GM12878 (cell line): ENCODE measurements around the gene IMMP2L. TPM values are rescaled to one million over a fixed set of nuclear protein-coding genes. Genes with fewer than 3 reads are reported as not detected.

Source experiments
- ATAC-seq: fragments of 200-7000 bp; cut with Tn5 transposase; 3 replicates; pipeline ENCODE4 v1.9.1; 2020; ENCODE audit warnings: mild to moderate bottlenecking, moderate library complexity
- BruUV-seq: library from RNA; stranded (reverse); fragments of 400-500 nt; replicated peaks from 2 replicates; lab custom pipeline; 2021; lab: Mats Ljungman, UMichigan
- CTCF ChIA-PET: fragments of 300-600 bp; sonication (Branson Sonifier 250); formaldehyde crosslinking; extraction: SDS; loops from one replicate; lab custom pipeline; 2021; ENCODE audit warnings: inconsistent platforms; lab: Yijun Ruan, JAX
- POLR2A ChIA-PET: fragments of 350-600 bp; formaldehyde crosslinking; extraction: SDS; loops from one replicate; lab custom pipeline; 2021; ENCODE audit warnings: inconsistent platforms; lab: Charles Lee
- RAD21 ChIA-PET: fragments of 300-600 bp; sonication (Branson Sonifier 250); formaldehyde crosslinking; loops from one replicate; lab custom pipeline; 2023; ENCODE audit warnings: antibody characterized with exemption; ENCODE audit not compliant: unreplicated experiment; lab: Charles Lee
- SMC1A ChIA-PET: fragments of 300-600 bp; sonication (Branson Sonifier 250); formaldehyde crosslinking; loops from one replicate; lab custom pipeline; 2023; ENCODE audit not compliant: unreplicated experiment, uncharacterized antibody; lab: Charles Lee
- DNase-seq: peaks from one replicate; pipeline ENCODE4 v3.0.0-alpha.2; 2011; ENCODE audit warnings: low read depth, low spot score
- FAIRE-seq: peaks from 3 replicates; lab custom pipeline; 2011; peaks lifted over from hg19 to GRCh38; lab: Jason Lieb, UNC
- H2AFZ ChIP-seq: 2 replicates; pipeline ENCODE4 v1.6.0; 2011; ENCODE audit warnings: low read depth, low read length, control low read depth; ENCODE audit not compliant: control insufficient read depth
- H3K27ac ChIP-seq: 2 replicates; pipeline ENCODE4 v1.5.1; 2011; ENCODE audit warnings: control low read depth; ENCODE audit not compliant: control insufficient read depth, insufficient read depth
- H3K27me3 ChIP-seq, 2 experiments: replicated peaks in 1 of 2; 2 replicates each; pipeline versions ENCODE4 v1.6.0 to v1.6.1; 2011; ENCODE audit warnings: low read length in 1 of 2; ENCODE audit not compliant: control insufficient read depth in 2 of 2, insufficient read depth in 2 of 2
- H3K36me3 ChIP-seq, 2 experiments: 2 replicates each; pipeline ENCODE4 v1.5.1; 2011; ENCODE audit warnings: low read length in 1 of 2; ENCODE audit not compliant: control insufficient read depth in 2 of 2, insufficient read depth in 2 of 2
- H3K4me1 ChIP-seq: 2 replicates; pipeline ENCODE4 v1.6.1; 2011; ENCODE audit warnings: mild to moderate bottlenecking, low read length, moderate library complexity, mixed read lengths; ENCODE audit not compliant: control insufficient read depth, insufficient read depth
- H3K4me2 ChIP-seq: 2 replicates; pipeline ENCODE4 v1.6.0; 2011; ENCODE audit warnings: control low read depth; ENCODE audit not compliant: control insufficient read depth, insufficient read depth
- H3K4me3 ChIP-seq: fragments of 200-600 bp; sonication (generic); 2 replicates; pipeline ENCODE4 v1.5.1; 2016
- H3K79me2 ChIP-seq: 2 replicates; pipeline ENCODE4 v1.6.0; 2011; ENCODE audit warnings: low read length; ENCODE audit not compliant: control insufficient read depth, insufficient read depth
- H3K9ac ChIP-seq: 2 replicates; pipeline ENCODE4 v1.8.0; 2011; ENCODE audit warnings: low read length, control low read depth, mixed read lengths; ENCODE audit not compliant: control insufficient read depth, insufficient read depth
- H3K9me3 ChIP-seq: replicated peaks from 3 replicates; pipeline ENCODE4 v1.5.1; 2011; ENCODE audit warnings: mild to moderate bottlenecking, low read length; ENCODE audit not compliant: control insufficient read depth, insufficient read depth
- H4K20me1 ChIP-seq: 2 replicates; pipeline ENCODE4 v1.6.0; 2011; ENCODE audit not compliant: control insufficient read depth, insufficient read depth
- BACH1 ChIP-seq: fragments of 450-650 bp; IDR thresholded peaks from 2 replicates; pipeline ENCODE4 v1.6.1; 2017; ENCODE audit warnings: mild to moderate bottlenecking, borderline replicate concordance
- BCL11A ChIP-seq: IDR thresholded peaks from 2 replicates; pipeline ENCODE4 v1.6.1; 2011; ENCODE audit warnings: low read depth, low read length
- EED ChIP-seq: sonication (generic); IDR thresholded peaks from 2 replicates; pipeline ENCODE4 v1.6.1; 2016; ENCODE audit warnings: antibody characterized with exemption, low read depth
- FOS ChIP-seq: IDR thresholded peaks from 3 replicates; pipeline ENCODE4 v1.6.1; 2011; ENCODE audit warnings: borderline replicate concordance; ENCODE audit not compliant: insufficient read length; ENCODE audit errors: extremely low read depth
- HDAC2 ChIP-seq: fragments of 200-600 bp; sonication (generic); IDR thresholded peaks from 2 replicates; pipeline ENCODE4 v1.6.1; 2017
- NBN ChIP-seq: fragments of 450-650 bp; IDR thresholded peaks from 2 replicates; pipeline ENCODE4 v1.6.1; 2016
- NFYB ChIP-seq: IDR thresholded peaks from 2 replicates; pipeline ENCODE4 v1.6.1; 2011; ENCODE audit warnings: low read depth, mild to moderate bottlenecking, low read length, improper control_type of control experiment, moderate library complexity; ENCODE audit not compliant: insufficient read depth
- SPI1 ChIP-seq: IDR thresholded peaks from 2 replicates; pipeline ENCODE4 v1.6.1; 2011; ENCODE audit warnings: low read depth, mild to moderate bottlenecking, low read length, moderate library complexity, borderline replicate concordance; ENCODE audit not compliant: insufficient read depth
- ZNF24 ChIP-seq: fragments of 450-650 bp; IDR thresholded peaks from 2 replicates; pipeline ENCODE4 v1.6.1; 2017; ENCODE audit warnings: antibody characterized with exemption, mild to moderate bottlenecking
- WGBS: methylation state at CpG from one replicate; pipeline ENCODE4 v1.1.6; 2016; ENCODE audit warnings: low lambda C conversion rate; ENCODE audit not compliant: insufficient replicate concordance, insufficient coverage; ENCODE audit errors: missing lambda C conversion rate; 5-methylcytosine and 5-hydroxymethylcytosine counted together
- in situ Hi-C: fragments of 300-500 bp; cut with MboI; formaldehyde crosslinking; loops from 9 replicates; pipeline ENCODE4 v1.14.3; 2018; ENCODE audit warnings: mixed read lengths
- intact Hi-C: fragments of 100-400 bp; cut with micrococcal nuclease; formaldehyde crosslinking; loops from one replicate; pipeline ENCODE4 v1.14.2; 2022; ENCODE audit not compliant: unreplicated experiment
- polyA plus RNA-seq, 11 experiments: library from polyadenylated mRNA; depleted of rRNA in 4 of 11; unstranded in 6 of 11; stranded (reverse) in 5 of 11; fragments of >200 nt; fragmentation: Nextera tagmentation in 4 of 11; fragmentation: Illumina TruSeq in 1 of 11; extraction: Ambion mirVana in 4 of 11; extraction: Trizol in 1 of 11; gene quantifications; 1 replicate in 1 of 11; 2 replicates in 10 of 11; pipeline versions ENCODE4 v1.2.1 to v1.2.3, GENCODE V29; 2011 to 2016; ENCODE audit warnings: inconsistent platforms in 2 of 11, missing spikeins in 2 of 11, low read depth in 1 of 11
- total RNA-seq, 4 experiments: library from RNA; depleted of rRNA in 3 of 4; stranded (reverse); fragments of >200 nt in 3 of 4; fragmentation: Illumina TruSeq in 1 of 4; extraction: Trizol in 1 of 4; gene quantifications; 2 replicates each; pipeline versions ENCODE4 v1.2.1 to v1.2.3, GENCODE V29; 2013 to 2021
- TF ChIP-seq, protein P1 (sequence below): fragments of 450-650 bp; IDR thresholded peaks from 2 replicates; pipeline ENCODE4 v1.6.1; 2016; ENCODE audit warnings: mild to moderate bottlenecking
- TF ChIP-seq, protein P2 (sequence below): IDR thresholded peaks from 2 replicates; pipeline ENCODE4 v1.6.1; 2012; ENCODE audit warnings: low read depth, low read length, improper control_type of control experiment
- TF ChIP-seq, protein P3 (sequence below): fragments of 450-650 bp; formaldehyde crosslinking; IDR thresholded peaks from 2 replicates; pipeline ENCODE4 v1.5.0; 2022; ENCODE audit warnings: mild to moderate bottlenecking, missing genetic modification characterization
- TF ChIP-seq, protein P4 (sequence below): fragments of 150-350 bp; IDR thresholded peaks from 2 replicates; pipeline ENCODE4 v1.6.1; 2014; ENCODE audit warnings: mild to moderate bottlenecking, low read depth, low read length

Gene IMMP2L
- total and polyA plus RNA-seq, 10 of the 15 experiments (the other 5 are each of a cell fraction or from before 2014, with no cell fraction given), result 12.6 to 46.3 (median 19.6) TPM

DNA sequence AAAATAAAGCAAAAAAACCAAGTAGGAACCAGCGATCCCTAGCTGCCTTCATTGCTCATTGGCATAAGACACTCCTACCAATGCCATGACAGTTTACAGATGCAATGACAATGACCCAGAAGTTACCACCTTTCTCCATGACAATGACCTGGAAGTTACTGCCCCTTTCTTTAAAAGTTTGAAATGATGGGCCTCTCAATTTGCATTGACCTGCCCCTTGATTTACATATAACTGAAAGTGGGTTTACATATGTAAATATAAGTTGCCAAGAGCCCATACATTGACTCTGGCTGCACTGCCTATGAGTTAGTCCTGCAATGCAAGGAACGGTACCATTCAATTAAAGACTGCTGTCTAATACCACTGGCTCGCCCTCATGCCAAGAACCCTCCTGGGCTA is 712.1 kb downstream of the IMMP2L start:
- POLR2A ChIA-PET, result no interaction called here
- no peak overlapping the region for H3K9ac ChIP-seq
- DNase-seq, result no peak
- TF ChIP-seq, protein P1, sequence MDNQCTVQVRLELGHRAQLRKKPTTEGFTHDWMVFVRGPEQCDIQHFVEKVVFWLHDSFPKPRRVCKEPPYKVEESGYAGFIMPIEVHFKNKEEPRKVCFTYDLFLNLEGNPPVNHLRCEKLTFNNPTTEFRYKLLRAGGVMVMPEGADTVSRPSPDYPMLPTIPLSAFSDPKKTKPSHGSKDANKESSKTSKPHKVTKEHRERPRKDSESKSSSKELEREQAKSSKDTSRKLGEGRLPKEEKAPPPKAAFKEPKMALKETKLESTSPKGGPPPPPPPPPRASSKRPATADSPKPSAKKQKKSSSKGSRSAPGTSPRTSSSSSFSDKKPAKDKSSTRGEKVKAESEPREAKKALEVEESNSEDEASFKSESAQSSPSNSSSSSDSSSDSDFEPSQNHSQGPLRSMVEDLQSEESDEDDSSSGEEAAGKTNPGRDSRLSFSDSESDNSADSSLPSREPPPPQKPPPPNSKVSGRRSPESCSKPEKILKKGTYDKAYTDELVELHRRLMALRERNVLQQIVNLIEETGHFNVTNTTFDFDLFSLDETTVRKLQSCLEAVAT, result no peak
- TF ChIP-seq FOS (no peak), HDAC2 (no peak), NFYB (no peak), ZNF24 (no peak), EED (no peak), SPI1 (no peak), BCL11A (no peak), BACH1 (no peak), NBN (no peak)
- TF ChIP-seq, protein P2, sequence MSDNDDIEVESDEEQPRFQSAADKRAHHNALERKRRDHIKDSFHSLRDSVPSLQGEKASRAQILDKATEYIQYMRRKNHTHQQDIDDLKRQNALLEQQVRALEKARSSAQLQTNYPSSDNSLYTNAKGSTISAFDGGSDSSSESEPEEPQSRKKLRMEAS, result no peak
- TF ChIP-seq, protein P3, sequence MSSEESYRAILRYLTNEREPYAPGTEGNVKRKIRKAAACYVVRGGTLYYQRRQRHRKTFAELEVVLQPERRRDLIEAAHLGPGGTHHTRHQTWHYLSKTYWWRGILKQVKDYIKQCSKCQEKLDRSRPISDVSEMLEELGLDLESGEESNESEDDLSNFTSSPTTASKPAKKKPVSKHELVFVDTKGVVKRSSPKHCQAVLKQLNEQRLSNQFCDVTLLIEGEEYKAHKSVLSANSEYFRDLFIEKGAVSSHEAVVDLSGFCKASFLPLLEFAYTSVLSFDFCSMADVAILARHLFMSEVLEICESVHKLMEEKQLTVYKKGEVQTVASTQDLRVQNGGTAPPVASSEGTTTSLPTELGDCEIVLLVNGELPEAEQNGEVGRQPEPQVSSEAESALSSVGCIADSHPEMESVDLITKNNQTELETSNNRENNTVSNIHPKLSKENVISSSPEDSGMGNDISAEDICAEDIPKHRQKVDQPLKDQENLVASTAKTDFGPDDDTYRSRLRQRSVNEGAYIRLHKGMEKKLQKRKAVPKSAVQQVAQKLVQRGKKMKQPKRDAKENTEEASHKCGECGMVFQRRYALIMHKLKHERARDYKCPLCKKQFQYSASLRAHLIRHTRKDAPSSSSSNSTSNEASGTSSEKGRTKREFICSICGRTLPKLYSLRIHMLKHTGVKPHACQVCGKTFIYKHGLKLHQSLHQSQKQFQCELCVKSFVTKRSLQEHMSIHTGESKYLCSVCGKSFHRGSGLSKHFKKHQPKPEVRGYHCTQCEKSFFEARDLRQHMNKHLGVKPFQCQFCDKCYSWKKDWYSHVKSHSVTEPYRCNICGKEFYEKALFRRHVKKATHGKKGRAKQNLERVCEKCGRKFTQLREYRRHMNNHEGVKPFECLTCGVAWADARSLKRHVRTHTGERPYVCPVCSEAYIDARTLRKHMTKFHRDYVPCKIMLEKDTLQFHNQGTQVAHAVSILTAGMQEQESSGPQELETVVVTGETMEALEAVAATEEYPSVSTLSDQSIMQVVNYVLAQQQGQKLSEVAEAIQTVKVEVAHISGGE (CRISPR knock-in tag), result no peak
- TF ChIP-seq, protein P4, sequence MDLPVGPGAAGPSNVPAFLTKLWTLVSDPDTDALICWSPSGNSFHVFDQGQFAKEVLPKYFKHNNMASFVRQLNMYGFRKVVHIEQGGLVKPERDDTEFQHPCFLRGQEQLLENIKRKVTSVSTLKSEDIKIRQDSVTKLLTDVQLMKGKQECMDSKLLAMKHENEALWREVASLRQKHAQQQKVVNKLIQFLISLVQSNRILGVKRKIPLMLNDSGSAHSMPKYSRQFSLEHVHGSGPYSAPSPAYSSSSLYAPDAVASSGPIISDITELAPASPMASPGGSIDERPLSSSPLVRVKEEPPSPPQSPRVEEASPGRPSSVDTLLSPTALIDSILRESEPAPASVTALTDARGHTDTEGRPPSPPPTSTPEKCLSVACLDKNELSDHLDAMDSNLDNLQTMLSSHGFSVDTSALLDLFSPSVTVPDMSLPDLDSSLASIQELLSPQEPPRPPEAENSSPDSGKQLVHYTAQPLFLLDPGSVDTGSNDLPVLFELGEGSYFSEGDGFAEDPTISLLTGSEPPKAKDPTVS, result no peak
- no peak for ATAC-seq
- FAIRE-seq, result no peak
- no peak overlapping the region for H3K27ac ChIP-seq
- no peaks in the 10 kb centered on the region for H4K20me1 ChIP-seq
- H3K9me3 ChIP-seq, result no peaks in the 10 kb centered on the region
- BruUV-seq, result no TSS peak
- H3K27me3 ChIP-seq, result no peaks in the 10 kb centered on the region
- CTCF ChIA-PET, result no interaction called here
- no peak overlapping the region for H3K4me2 ChIP-seq
- no peak overlapping the region for H2AFZ ChIP-seq
- WGBS, result 69% methylated on average over 3 of the region's 3 CpGs
- RAD21 ChIA-PET, result no interaction called here
- no peaks in the 10 kb centered on the region for H3K79me2 ChIP-seq
- no peak overlapping the region for H3K4me3 ChIP-seq
- SMC1A ChIA-PET, result no interaction called here
- no peaks in the 10 kb centered on the region for H3K4me1 ChIP-seq
- intact Hi-C loops, result no loop called here
- H3K36me3 ChIP-seq, result no peaks in the 10 kb centered on the region
- in situ Hi-C loops, result no loop called here
